T-helper 1 cell treated with Interleukin-12 subunit alpha and Interleukin-12 subunit beta and Interleukin-4 antibody, amounts not matched to agents 30 ng/mL and 1 ng/mL, for 36 hours (primary cell): ENCODE measurements around the gene TMEM184C. TPM values are rescaled to one million over a fixed set of nuclear protein-coding genes. Genes with fewer than 3 reads are reported as not detected.

Experiments used
- intact Hi-C: fragments of 100-400 bp; cut with micrococcal nuclease; formaldehyde crosslinking; loops from one replicate; pipeline ENCODE4 v1.15.1; 2024
- total RNA-seq: library from RNA; stranded (reverse); gene quantifications from 2 replicates; pipeline ENCODE4 v1.2.3, GENCODE V29; 2022

TMEM184C gene
- total RNA-seq, 1 donor from 2014 or later = 18.6 TPM

- intact Hi-C loops = loop anchor here (10.0 kb wide), 1 partner anchor 1263 kb away; no protein-coding TSS in a partner anchor
Observed at GRCh38 chr4:147597561-147597960, 19.6 kb upstream of the TMEM184C start.

- intact Hi-C loops = loop anchor here (10.0 kb wide), 1 partner anchor 1264 kb away; no protein-coding TSS in a partner anchor
Observed at GRCh38 chr4:147599206-147599605, 18.0 kb upstream of the TMEM184C start.

- intact Hi-C loops = loop anchor here (10.0 kb wide), 1 partner anchor 1265 kb away; no protein-coding TSS in a partner anchor
Observed at GRCh38 chr4:147599769-147600168, 17.4 kb upstream of the TMEM184C start.

GRCh38 chr4:147605499-147605898, 11.7 kb upstream of the TMEM184C start:
- intact Hi-C loops = no loop called here

- intact Hi-C loops = no loop called here
Observed at GRCh38 chr4:147607471-147607870, 9.7 kb upstream of the TMEM184C start.

GRCh38 chr4:147610686-147611085, 6.5 kb upstream of the TMEM184C start:
- intact Hi-C loops = loop anchor here (10.0 kb wide), 2 partner anchors 1436 to 1996 kb away; partner anchors contain the start of genes LSM6 and MMAA

GRCh38 chr4:147616849-147617172, 386 bp upstream of the TMEM184C start:
- intact Hi-C loops = loop anchor here (1.0 to 10.0 kb wide), 16 partner anchors 67 to 2002 kb away; partner anchors contain the start of genes ARHGAP10, LSM6, MMAA and NR3C2

GRCh38 chr4:147617841-147618691, 869 bp downstream of the TMEM184C start:
- intact Hi-C loops = loop anchor here (1.0 to 10.0 kb wide), 16 partner anchors 66 to 2003 kb away; partner anchors contain the start of genes ARHGAP10, LSM6, MMAA and NR3C2

GRCh38 chr4:147620315-147620714, 3.1 kb downstream of the TMEM184C start:
- intact Hi-C loops = loop anchor here (1.0 kb wide), 1 partner anchor 9 kb away; no protein-coding TSS in a partner anchor

GRCh38 chr4:147625733-147626132, 8.5 kb downstream of the TMEM184C start:
- intact Hi-C loops = no loop called here

GRCh38 chr4:147626903-147627302, 9.7 kb downstream of the TMEM184C start:
- intact Hi-C loops = no loop called here

- intact Hi-C loops = no loop called here
Observed at GRCh38 chr4:147628415-147628814, 11.2 kb downstream of the TMEM184C start.

- intact Hi-C loops = loop anchor here (1.0 kb wide), 1 partner anchor 10 kb away; no protein-coding TSS in a partner anchor
Observed at GRCh38 chr4:147629783-147630730, 12.9 kb downstream of the TMEM184C start.

- intact Hi-C loops = no loop called here
Observed at GRCh38 chr4:147633113-147633512, 15.9 kb downstream of the TMEM184C start.

GRCh38 chr4:147633643-147634042, 16.4 kb downstream of the TMEM184C start:
- intact Hi-C loops = no loop called here

- intact Hi-C loops = loop anchor here (5.0 kb wide), 1 partner anchor 47 kb away; the partner anchor contains the start of gene PRMT9
Observed at GRCh38 chr4:147635348-147635747, 18.2 kb downstream of the TMEM184C start.

GRCh38 chr4:147638365-147638764, 21.2 kb downstream of the TMEM184C start:
- intact Hi-C loops = loop anchor here (5.0 kb wide), 1 partner anchor 44 kb away; the partner anchor contains the start of gene PRMT9

GRCh38 chr4:147638942-147639341, 21.7 kb downstream of the TMEM184C start:
- intact Hi-C loops = loop anchor here (5.0 kb wide), 1 partner anchor 43 kb away; the partner anchor contains the start of gene PRMT9

GRCh38 chr4:147639388-147639787, 22.2 kb downstream of the TMEM184C start:
- intact Hi-C loops = loop anchor here (5.0 kb wide), 1 partner anchor 43 kb away; the partner anchor contains the start of gene PRMT9

GRCh38 chr4:147640331-147640730, 23.1 kb downstream of the TMEM184C start:
- intact Hi-C loops = no loop called here

GRCh38 chr4:147643616-147644015, 26.4 kb downstream of the TMEM184C start:
- intact Hi-C loops = no loop called here
